Keratinocyte (primary cell): ENCODE data around the gene SUFU. TPM values are rescaled to one million over a fixed set of nuclear protein-coding genes. Genes with fewer than 3 reads are reported as not detected.

Experiments used
- DNase-seq: peaks from one replicate; pipeline ENCODE4 v3.0.0-alpha.2; 2011; ENCODE audit warnings: low read depth, missing footprints, low spot score
- FAIRE-seq: peaks from 2 replicates; lab custom pipeline; 2011; peaks lifted over from hg19 to GRCh38; lab: Jason Lieb, UNC
- H2AFZ ChIP-seq: 2 replicates; pipeline ENCODE4 v1.6.0; 2012; ENCODE audit warnings: low read length, control low read depth, inconsistent platforms; ENCODE audit not compliant: control insufficient read depth
- H3K27ac ChIP-seq: 2 replicates; pipeline ENCODE4 v1.5.1; 2011; ENCODE audit warnings: low read length; ENCODE audit not compliant: control insufficient read depth, insufficient read depth
- H3K27me3 ChIP-seq: 3 replicates; pipeline ENCODE4 v1.6.0; 2011; ENCODE audit warnings: low read length; ENCODE audit not compliant: control insufficient read depth, insufficient read depth; ENCODE audit errors: extremely low read depth
- H3K36me3 ChIP-seq, 2 experiments: 2 replicates in 1 of 2; 3 replicates in 1 of 2; pipeline ENCODE4 v1.5.1; 2011; ENCODE audit warnings: low read length in 2 of 2, mild to moderate bottlenecking in 1 of 2; ENCODE audit not compliant: control insufficient read depth in 2 of 2, insufficient read depth in 2 of 2; ENCODE audit errors: extremely low read depth in 1 of 2
- H3K4me1 ChIP-seq: 3 replicates; pipeline ENCODE4 v1.5.1; 2011; ENCODE audit warnings: low read length; ENCODE audit not compliant: control insufficient read depth, insufficient read depth; ENCODE audit errors: extremely low read depth
- H3K4me2 ChIP-seq: 3 replicates; pipeline ENCODE4 v1.6.0; 2011; ENCODE audit warnings: low read depth, low read length; ENCODE audit not compliant: control insufficient read depth, insufficient read depth; ENCODE audit errors: extremely low read depth
- H3K4me3 ChIP-seq, 3 experiments: fragments of 200-600 bp in 1 of 3; sonication (generic) in 1 of 3; 2 replicates in 2 of 3; 3 replicates in 1 of 3; pipeline ENCODE4 v1.5.1; 2011 to 2016; ENCODE audit warnings: low read length in 3 of 3, mild to moderate bottlenecking in 3 of 3, control low read depth in 2 of 3, inconsistent platforms in 1 of 3, low read depth in 1 of 3, mixed read lengths in 1 of 3, mixed run types in 1 of 3, moderate library complexity in 1 of 3; ENCODE audit not compliant: control insufficient read depth in 2 of 3, insufficient read depth in 2 of 3; ENCODE audit errors: extremely low read depth in 1 of 3
- H3K79me2 ChIP-seq: 2 replicates; pipeline ENCODE4 v1.6.0; 2012; ENCODE audit warnings: low read length; ENCODE audit not compliant: control insufficient read depth, insufficient read depth
- H3K9ac ChIP-seq: 3 replicates; pipeline ENCODE4 v1.6.0; 2011; ENCODE audit warnings: low read length; ENCODE audit not compliant: control insufficient read depth, insufficient read depth; ENCODE audit errors: extremely low read depth
- H3K9me1 ChIP-seq: 3 replicates; pipeline ENCODE4 v1.6.0; 2011; ENCODE audit warnings: low read length; ENCODE audit not compliant: control insufficient read depth, insufficient read depth; ENCODE audit errors: extremely low read depth
- H3K9me3 ChIP-seq: 2 replicates; pipeline ENCODE4 v1.5.1; 2012; ENCODE audit warnings: low read depth, low read length; ENCODE audit not compliant: control insufficient read depth
- H4K20me1 ChIP-seq: 3 replicates; pipeline ENCODE4 v1.6.0; 2011; ENCODE audit warnings: low read length; ENCODE audit not compliant: control insufficient read depth, insufficient read depth; ENCODE audit errors: extremely low read depth
- EZH2 ChIP-seq: IDR thresholded peaks from one replicate; pipeline ENCODE4 v1.6.1; 2012; ENCODE audit warnings: inconsistent platforms, mild to moderate bottlenecking, low read length, moderate library complexity
- dilution Hi-C: fragments of 300-500 bp; cut with MboI; formaldehyde crosslinking; loops from one replicate; pipeline ENCODE4 v1.7.0; 2020; ENCODE audit warnings: low sequenced_read_pairs; ENCODE audit not compliant: extremely low pct_ligation_motif_present
- polyA plus RNA-seq, 5 experiments: library from polyadenylated mRNA; depleted of rRNA in 3 of 5; stranded (reverse) in 3 of 5; stranded (forward) in 1 of 5; unstranded in 1 of 5; fragments of >200 nt; gene quantifications; 1 replicate in 1 of 5; 2 replicates in 3 of 5; 3 replicates in 1 of 5; pipeline versions ENCODE4 v1.2.1 to v1.2.3, GENCODE V29; 2011 to 2012; ENCODE audit warnings: missing spikeins in 2 of 5, low read depth in 1 of 5, low replicate concordance in 1 of 5
- TF ChIP-seq, protein P1 (sequence below), 3 experiments: IDR thresholded peaks in 1 of 3; conservative IDR thresholded peaks in 1 of 3; optimal IDR thresholded peaks in 1 of 3; 2 replicates in 2 of 3; 3 replicates in 1 of 3; pipeline versions ENCODE3 to v1.5.1; 2011; ENCODE audit warnings: low read length in 3 of 3, mild to moderate bottlenecking in 3 of 3, moderate library complexity in 2 of 3, control low read depth in 1 of 3, inconsistent platforms in 1 of 3; ENCODE audit not compliant: insufficient read depth in 2 of 3; ENCODE audit errors: extremely low read depth in 1 of 3

Gene SUFU
- polyA plus RNA-seq, 1 donor (not counting 4 experiments of a cell fraction or from before 2014, with no cell fraction given) = 3.7 TPM

DNA sequence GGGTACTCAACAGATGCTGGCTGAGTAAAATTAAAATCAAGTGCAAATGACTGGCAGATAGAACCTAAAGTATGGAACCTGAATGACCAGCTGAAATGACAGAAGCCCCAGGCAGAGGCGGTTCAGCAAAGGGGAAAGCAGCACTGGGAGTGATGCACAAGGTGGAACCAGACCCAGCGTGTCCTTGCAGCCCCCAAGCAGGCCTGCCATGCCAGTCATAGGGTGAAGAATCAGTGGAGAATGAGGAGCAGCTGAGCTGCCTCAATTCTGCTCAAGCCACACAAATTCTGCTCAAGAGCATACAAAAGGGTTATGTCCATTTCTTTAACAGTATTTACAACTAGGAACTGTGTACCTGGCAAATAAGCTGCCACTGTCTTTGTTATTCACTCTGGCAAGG, 10.0 kb upstream of the SUFU start:
- peak overlapping the region; percentile 72 for H3K27ac ChIP-seq
- dilution Hi-C loops = no loop called here
- peaks cover 27% of the 10 kb centered on the region for H4K20me1 ChIP-seq
- DNase-seq (no peak), FAIRE-seq (peak; percentile 51)
- peak overlapping the region in 1 of 3 experiments; percentile 2 for H3K4me3 ChIP-seq
- no peak overlapping the region for H2AFZ ChIP-seq
- H3K4me1 ChIP-seq = peaks cover 18% of the 10 kb centered on the region
- H3K9me1 ChIP-seq = peaks cover 7% of the 10 kb centered on the region
- H3K79me2 ChIP-seq = peaks cover 80% of the 10 kb centered on the region
- no peaks in the 10 kb centered on the region for H3K27me3 ChIP-seq
- H3K36me3 ChIP-seq = peaks cover 8 to 11% of the 10 kb centered on the region in 2 experiments
- peak overlapping the region; percentile 51 for H3K4me2 ChIP-seq
- peak overlapping the region; percentile 22 for H3K9ac ChIP-seq
- TF ChIP-seq, protein P1, sequence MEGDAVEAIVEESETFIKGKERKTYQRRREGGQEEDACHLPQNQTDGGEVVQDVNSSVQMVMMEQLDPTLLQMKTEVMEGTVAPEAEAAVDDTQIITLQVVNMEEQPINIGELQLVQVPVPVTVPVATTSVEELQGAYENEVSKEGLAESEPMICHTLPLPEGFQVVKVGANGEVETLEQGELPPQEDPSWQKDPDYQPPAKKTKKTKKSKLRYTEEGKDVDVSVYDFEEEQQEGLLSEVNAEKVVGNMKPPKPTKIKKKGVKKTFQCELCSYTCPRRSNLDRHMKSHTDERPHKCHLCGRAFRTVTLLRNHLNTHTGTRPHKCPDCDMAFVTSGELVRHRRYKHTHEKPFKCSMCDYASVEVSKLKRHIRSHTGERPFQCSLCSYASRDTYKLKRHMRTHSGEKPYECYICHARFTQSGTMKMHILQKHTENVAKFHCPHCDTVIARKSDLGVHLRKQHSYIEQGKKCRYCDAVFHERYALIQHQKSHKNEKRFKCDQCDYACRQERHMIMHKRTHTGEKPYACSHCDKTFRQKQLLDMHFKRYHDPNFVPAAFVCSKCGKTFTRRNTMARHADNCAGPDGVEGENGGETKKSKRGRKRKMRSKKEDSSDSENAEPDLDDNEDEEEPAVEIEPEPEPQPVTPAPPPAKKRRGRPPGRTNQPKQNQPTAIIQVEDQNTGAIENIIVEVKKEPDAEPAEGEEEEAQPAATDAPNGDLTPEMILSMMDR (optimal IDR thresholded peaks at IDR 0.05 in 1 of 3, IDR thresholded peaks at IDR 0.05 in 1 of 3, conservative IDR thresholded peaks at IDR 0.05 in 1 of 3; ENCODE audit: extremely low read depth in 1 of 3, insufficient read depth in 2 of 3, low read length in 3 of 3) = no peak
- no peak for TF ChIP-seq EZH2
- H3K9me3 ChIP-seq = no peaks in the 10 kb centered on the region

DNA sequence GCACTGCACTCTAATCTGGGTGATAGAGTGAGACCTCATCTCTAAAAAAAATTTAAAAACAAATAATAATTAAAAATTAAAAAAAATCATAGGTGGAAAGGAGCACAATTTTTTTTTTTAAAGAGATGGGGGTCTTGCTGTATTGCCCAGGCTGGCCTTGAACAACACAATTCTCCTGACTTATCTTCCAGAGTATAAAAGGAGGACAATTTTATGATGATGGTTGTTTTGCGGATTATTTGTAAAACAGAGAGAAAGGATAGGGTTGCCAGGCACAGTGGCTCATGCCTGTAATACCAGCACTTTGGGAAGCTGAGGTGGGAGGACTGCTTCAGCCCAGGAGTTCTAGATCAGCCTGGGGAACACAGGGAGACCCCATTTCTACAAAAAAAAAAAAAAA, 6.2 kb upstream of the SUFU start:
- H3K9me1 ChIP-seq = peaks cover 8% of the 10 kb centered on the region
- TF ChIP-seq EZH2 = no peak
- TF ChIP-seq, protein P1 (optimal IDR thresholded peaks at IDR 0.05 in 1 of 3, IDR thresholded peaks at IDR 0.05 in 1 of 3, conservative IDR thresholded peaks at IDR 0.05 in 1 of 3; ENCODE audit: extremely low read depth in 1 of 3, insufficient read depth in 2 of 3, low read length in 3 of 3) = no peak
- no peaks in the 10 kb centered on the region for H3K27me3 ChIP-seq
- dilution Hi-C loops = no loop called here
- H3K36me3 ChIP-seq = peaks cover 3 to 6% of the 10 kb centered on the region in 2 experiments
- no peak overlapping the region for H2AFZ ChIP-seq
- H3K4me2 ChIP-seq = no peak overlapping the region
- DNase-seq (no peak), FAIRE-seq (no peak)
- H3K27ac ChIP-seq = no peak overlapping the region
- H3K4me1 ChIP-seq = peaks cover 28% of the 10 kb centered on the region
- H4K20me1 ChIP-seq = peaks cover 33% of the 10 kb centered on the region
- H3K9ac ChIP-seq = no peak overlapping the region
- peaks cover 90% of the 10 kb centered on the region for H3K79me2 ChIP-seq
- H3K9me3 ChIP-seq = no peaks in the 10 kb centered on the region
- no peak overlapping the region for H3K4me3 ChIP-seq
